HG03442 (cell line): Measurements from ENCODE around the gene TMEM207.

Experiments
- ATAC-seq: cut with Tn5 transposase; IDR thresholded peaks from one replicate; pipeline ENCODE4 v1.9.1; 2021; ENCODE audit warnings: mild to moderate bottlenecking, moderate library complexity; ENCODE audit not compliant: unreplicated experiment

TMEM207 gene

GRCh38 chr3:190387578-190388213 lies 62.0 kb downstream of the TMEM207 start, which contains the start of gene CLDN16:
CLDN16 (plus strand) TSS chr3:190388163; CDS start chr3:190388330, 167 bp downstream.
- no peak for ATAC-seq

- no peak for ATAC-seq
Observed at GRCh38 chr3:190385731-190386688, 63.7 kb downstream of the TMEM207 start.

GRCh38 chr3:190384309-190384756 lies 65.4 kb downstream of the TMEM207 start:
- ATAC-seq: peak; percentile 88

GRCh38 chr3:190382082-190382481 lies 67.6 kb downstream of the TMEM207 start:
- ATAC-seq: no peak

- ATAC-seq: no peak
Observed at GRCh38 chr3:190381441-190381840, 68.3 kb downstream of the TMEM207 start.

GRCh38 chr3:190380184-190380583 lies 69.5 kb downstream of the TMEM207 start:
- no peak for ATAC-seq
